GM23338 (cell line): ENCODE data around the gene LRSAM1. TPM values are rescaled to one million over a fixed set of nuclear protein-coding genes. Genes with fewer than 3 reads are reported as not detected.
A peak's percentile ranks its signal among the peaks of the same experiment; 100 is the strongest.

ENCODE experiments used
- ATAC-seq: fragments of 200-7000 bp; cut with Tn5 transposase; 3 replicates; pipeline ENCODE4 v1.9.1; 2020
- DNase-seq: peaks from one replicate; pipeline ENCODE4 v3.0.0-alpha.2; 2015; ENCODE audit warnings: low spot score
- H2AFZ ChIP-seq: fragments of 200-600 bp; sonication (generic); 2 replicates; pipeline ENCODE4 v1.8.0; 2016; ENCODE audit warnings: antibody characterized with exemption, mild to moderate bottlenecking, moderate library complexity
- H3F3A ChIP-seq: fragments of 200-600 bp; sonication (generic); replicated peaks from 2 replicates; pipeline ENCODE4 v1.8.0; 2017; ENCODE audit warnings: antibody characterized with exemption, mixed run types, low read depth
- H3K27ac ChIP-seq: fragments of 200-600 bp; sonication (generic); 2 replicates; pipeline ENCODE4 v1.6.1; 2016; ENCODE audit warnings: low read depth
- H3K27me3 ChIP-seq: fragments of 200-600 bp; sonication (generic); 2 replicates; pipeline ENCODE4 v1.8.0; 2016; ENCODE audit warnings: mild to moderate bottlenecking, mixed run types, moderate library complexity; ENCODE audit not compliant: insufficient read depth
- H3K36me3 ChIP-seq: fragments of 200-600 bp; sonication (generic); 2 replicates; pipeline ENCODE4 v1.8.0; 2016; ENCODE audit warnings: mild to moderate bottlenecking; ENCODE audit not compliant: insufficient read depth
- H3K4me1 ChIP-seq: fragments of 200-600 bp; sonication (generic); 2 replicates; pipeline ENCODE4 v1.8.0; 2016; ENCODE audit warnings: mild to moderate bottlenecking, moderate library complexity; ENCODE audit not compliant: insufficient read depth
- H3K4me2 ChIP-seq: fragments of 200-600 bp; sonication (generic); 2 replicates; pipeline ENCODE4 v1.7.1; 2017; ENCODE audit warnings: mixed run types
- H3K4me3 ChIP-seq: fragments of 200-600 bp; sonication (generic); 2 replicates; pipeline ENCODE4 v1.6.1; 2016; ENCODE audit warnings: mixed run types
- H3K79me2 ChIP-seq: fragments of 200-600 bp; sonication (generic); replicated peaks from 2 replicates; pipeline ENCODE4 v1.8.0; 2017; ENCODE audit warnings: mild to moderate bottlenecking; ENCODE audit not compliant: insufficient read depth
- H3K9me2 ChIP-seq: fragments of 200-600 bp; sonication (generic); 2 replicates; pipeline ENCODE4 v1.8.0; 2017; ENCODE audit not compliant: insufficient read depth
- H4K20me1 ChIP-seq: fragments of 200-600 bp; sonication (generic); replicated peaks from 2 replicates; pipeline ENCODE4 v1.8.0; 2017; ENCODE audit warnings: mild to moderate bottlenecking; ENCODE audit not compliant: insufficient read depth
- H3K27ac Mint-ChIP-seq: 2 replicates; pipeline ENCODE4 v1.8.0; 2020; ENCODE audit warnings: inconsistent platforms, mild to moderate bottlenecking, moderate library complexity, mixed read lengths
- H3K27me3 Mint-ChIP-seq: 3 replicates; pipeline ENCODE4 v1.8.0; 2022; ENCODE audit warnings: low read depth, mild to moderate bottlenecking, moderate library complexity, mixed read lengths, inconsistent platforms; ENCODE audit not compliant: insufficient read depth, poor library complexity
- H3K36me3 Mint-ChIP-seq: 3 replicates; pipeline ENCODE4 v1.8.0; 2021; ENCODE audit warnings: low read depth, mild to moderate bottlenecking, inconsistent platforms, moderate library complexity, mixed read lengths
- H3K4me1 Mint-ChIP-seq: 3 replicates; pipeline ENCODE4 v1.8.0; 2020; ENCODE audit warnings: mild to moderate bottlenecking, inconsistent platforms, mixed read lengths
- H3K4me3 Mint-ChIP-seq: 3 replicates; pipeline ENCODE4 v1.8.0; 2021; ENCODE audit warnings: moderate library complexity, mild to moderate bottlenecking, inconsistent platforms, mixed read lengths
- H3K9me3 Mint-ChIP-seq: 3 replicates; pipeline ENCODE4 v1.8.0; 2020; ENCODE audit warnings: moderate library complexity, mild to moderate bottlenecking, inconsistent platforms, mixed read lengths
- CREB1 ChIP-seq: fragments of 250-450 bp; sonication (Bioruptor Pico); IDR thresholded peaks from 2 replicates; pipeline ENCODE4 v1.5.0; 2020; ENCODE audit warnings: low read depth, mild to moderate bottlenecking, moderate library complexity
- EZH2 ChIP-seq: fragments of 200-600 bp; sonication (generic); IDR thresholded peaks from one replicate; pipeline ENCODE4 v1.8.0; 2017; ENCODE audit warnings: antibody characterized with exemption, mild to moderate bottlenecking, low read depth; ENCODE audit not compliant: unreplicated experiment
- EZH2phosphoT487 ChIP-seq: fragments of 200-600 bp; sonication (generic); IDR thresholded peaks from one replicate; pipeline ENCODE4 v1.8.1; 2018; ENCODE audit warnings: antibody characterized with exemption; ENCODE audit not compliant: unreplicated experiment
- JUNB ChIP-seq: IDR thresholded peaks from one replicate; pipeline ENCODE4 v1.6.1; 2016; ENCODE audit warnings: antibody characterized with exemption; ENCODE audit not compliant: unreplicated experiment
- NANOG ChIP-seq: IDR thresholded peaks from 2 replicates; pipeline ENCODE4 v1.6.1; 2016; ENCODE audit warnings: antibody characterized with exemption, borderline replicate concordance
- POLR2AphosphoS5 ChIP-seq: IDR thresholded peaks from 2 replicates; pipeline ENCODE4 v1.6.1; 2016; ENCODE audit warnings: antibody characterized with exemption, low read depth
- REST ChIP-seq: IDR thresholded peaks from one replicate; pipeline ENCODE4 v1.6.1; 2018; ENCODE audit warnings: antibody characterized with exemption; ENCODE audit not compliant: unreplicated experiment
- STAT1 ChIP-seq: IDR thresholded peaks from one replicate; pipeline ENCODE4 v1.6.1; 2016; ENCODE audit warnings: antibody characterized with exemption; ENCODE audit not compliant: unreplicated experiment
- ZNF114 ChIP-seq: fragments of 250-450 bp; sonication (Bioruptor Pico); IDR thresholded peaks from 2 replicates; pipeline ENCODE4 v1.5.0; 2020; ENCODE audit warnings: mild to moderate bottlenecking, moderate library complexity
- ZNF331 ChIP-seq: fragments of 250-450 bp; sonication (Bioruptor Pico); IDR thresholded peaks from 2 replicates; pipeline ENCODE4 v1.5.0; 2020; ENCODE audit warnings: low read depth, mild to moderate bottlenecking, moderate library complexity
- ZNF462 ChIP-seq: fragments of 250-450 bp; sonication (Bioruptor Pico); IDR thresholded peaks from 2 replicates; pipeline ENCODE4 v1.5.0; 2020; ENCODE audit warnings: mild to moderate bottlenecking, moderate library complexity
- long read RNA-seq: library from polyadenylated mRNA; unstranded; transcript quantifications from one replicate; pipeline ENCODE4 v2.0.0, GENCODE V29; 2020; ENCODE audit not compliant: unreplicated experiment
- polyA plus RNA-seq: library from polyadenylated mRNA; unstranded; fragments of >200 nt; fragmentation: Nextera tagmentation; extraction: Ambion mirVana; gene quantifications from 2 replicates; pipeline ENCODE4 v1.2.1, GENCODE V29; 2016
- total RNA-seq: library from RNA; depleted of rRNA; stranded (reverse); fragments of >200 nt; shearing (Covaris generic); gene quantifications from 2 replicates; pipeline ENCODE4 v1.2.3, GENCODE V29; 2014; rRNA removed
- TF ChIP-seq, protein P1 (sequence below): IDR thresholded peaks from 2 replicates; pipeline ENCODE4 v1.6.1; 2016; ENCODE audit warnings: antibody characterized with exemption
- TF ChIP-seq, protein P2 (sequence below), 2 experiments: fragments of 200-600 bp in 1 of 2; sonication (generic) in 1 of 2; conservative IDR thresholded peaks; 2 replicates each; pipeline versions ENCODE4 v1.5.1 to v1.6.1; 2016 to 2017; ENCODE audit warnings: antibody characterized with exemption in 2 of 2, low read depth in 2 of 2, mild to moderate bottlenecking in 2 of 2, moderate library complexity in 1 of 2

Gene LRSAM1
- total RNA-seq: 16.9 and 21.9 TPM in 2 replicates
- 12.8 and 16.1 TPM in 2 replicates for polyA plus RNA-seq
- long read RNA-seq, partial matches to known transcripts: 3 of 8 reads
- long read RNA-seq, other reads (novel, unspliced or antisense): 1 of 8 reads

DNA sequence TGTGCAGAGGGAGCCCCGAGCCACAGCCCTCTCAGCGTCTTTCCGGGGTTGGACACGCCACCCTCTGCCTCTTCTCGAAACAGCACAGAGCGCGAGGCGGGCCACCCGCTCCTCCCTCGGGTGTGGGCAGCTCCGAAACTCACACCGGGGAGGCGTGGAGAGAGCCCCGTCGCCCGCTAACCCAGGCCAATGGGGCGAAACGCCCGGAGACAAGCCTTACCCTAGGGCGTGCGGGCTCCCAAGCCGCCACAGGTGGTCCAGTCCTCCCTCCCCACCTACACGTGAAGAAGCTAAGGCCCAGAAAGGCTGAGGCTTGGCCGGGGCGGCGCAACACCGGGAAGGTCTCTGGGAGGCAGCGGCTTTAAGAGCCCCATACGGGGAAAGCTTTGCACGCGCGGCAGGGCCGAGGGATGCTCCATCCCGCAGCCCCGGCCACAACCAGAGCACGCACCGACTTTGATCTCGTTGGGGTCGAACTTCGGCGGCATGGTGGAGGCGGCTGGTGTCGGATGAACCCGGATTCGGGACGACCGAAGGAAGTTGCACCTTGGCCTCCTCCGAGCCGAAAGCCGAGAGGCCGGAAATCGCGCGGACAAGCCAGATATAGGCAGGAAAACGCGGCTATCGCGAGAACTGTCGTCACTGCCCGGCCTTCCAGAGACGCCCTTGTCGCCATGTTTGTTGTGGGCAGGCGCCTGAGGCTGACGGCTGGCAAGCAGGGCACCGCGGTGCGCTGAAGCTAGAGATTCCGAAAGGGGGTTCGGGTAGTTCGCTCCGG lies at the start of gene LRSAM1, which contains the start of gene RPL12:
TSS of gene LRSAM1 (plus strand) at position 681 of the 778 bp plus-strand sequence. CDS start 3,018 bp downstream, outside the sequence.
TSS of gene RPL12 (minus strand) at position 577 of the 778 bp plus-strand sequence. CDS start at position 488, 89 bp downstream.
- no peaks in the 10 kb centered on the region for H3K27me3 ChIP-seq
- H3K27me3 Mint-ChIP-seq: peaks cover 45% of the 10 kb centered on the region
- peak; percentile 98 for DNase-seq
- peaks cover 38% of the 10 kb centered on the region for H4K20me1 ChIP-seq
- ATAC-seq: peak; percentile 65
- peak within 1 kb of the TSS; percentile 95 for H2AFZ ChIP-seq
- no peaks in the 10 kb centered on the region for H3K9me2 ChIP-seq
- TF ChIP-seq REST (no peak), EZH2phosphoT487 (no peak), ZNF114 (CRISPR knock-in tag) (no peak), CREB1 (peak; percentile 97), ZNF462 (no peak), EZH2 (no peak), POLR2AphosphoS5 (peak; percentile 100), ZNF331 (CRISPR knock-in tag) (no peak), JUNB (no peak), STAT1 (no peak), NANOG (peak; percentile 15; the same call in 1 of the 2 replicates)
- TF ChIP-seq, protein P1, sequence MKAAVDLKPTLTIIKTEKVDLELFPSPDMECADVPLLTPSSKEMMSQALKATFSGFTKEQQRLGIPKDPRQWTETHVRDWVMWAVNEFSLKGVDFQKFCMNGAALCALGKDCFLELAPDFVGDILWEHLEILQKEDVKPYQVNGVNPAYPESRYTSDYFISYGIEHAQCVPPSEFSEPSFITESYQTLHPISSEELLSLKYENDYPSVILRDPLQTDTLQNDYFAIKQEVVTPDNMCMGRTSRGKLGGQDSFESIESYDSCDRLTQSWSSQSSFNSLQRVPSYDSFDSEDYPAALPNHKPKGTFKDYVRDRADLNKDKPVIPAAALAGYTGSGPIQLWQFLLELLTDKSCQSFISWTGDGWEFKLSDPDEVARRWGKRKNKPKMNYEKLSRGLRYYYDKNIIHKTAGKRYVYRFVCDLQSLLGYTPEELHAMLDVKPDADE: peak; percentile 96
- TF ChIP-seq, protein P2, sequence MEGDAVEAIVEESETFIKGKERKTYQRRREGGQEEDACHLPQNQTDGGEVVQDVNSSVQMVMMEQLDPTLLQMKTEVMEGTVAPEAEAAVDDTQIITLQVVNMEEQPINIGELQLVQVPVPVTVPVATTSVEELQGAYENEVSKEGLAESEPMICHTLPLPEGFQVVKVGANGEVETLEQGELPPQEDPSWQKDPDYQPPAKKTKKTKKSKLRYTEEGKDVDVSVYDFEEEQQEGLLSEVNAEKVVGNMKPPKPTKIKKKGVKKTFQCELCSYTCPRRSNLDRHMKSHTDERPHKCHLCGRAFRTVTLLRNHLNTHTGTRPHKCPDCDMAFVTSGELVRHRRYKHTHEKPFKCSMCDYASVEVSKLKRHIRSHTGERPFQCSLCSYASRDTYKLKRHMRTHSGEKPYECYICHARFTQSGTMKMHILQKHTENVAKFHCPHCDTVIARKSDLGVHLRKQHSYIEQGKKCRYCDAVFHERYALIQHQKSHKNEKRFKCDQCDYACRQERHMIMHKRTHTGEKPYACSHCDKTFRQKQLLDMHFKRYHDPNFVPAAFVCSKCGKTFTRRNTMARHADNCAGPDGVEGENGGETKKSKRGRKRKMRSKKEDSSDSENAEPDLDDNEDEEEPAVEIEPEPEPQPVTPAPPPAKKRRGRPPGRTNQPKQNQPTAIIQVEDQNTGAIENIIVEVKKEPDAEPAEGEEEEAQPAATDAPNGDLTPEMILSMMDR (conservative IDR thresholded peaks at IDR 0.05; ENCODE audit: low read depth in 2 of 2): no peak
- H3K36me3 Mint-ChIP-seq: peaks cover 63% of the 10 kb centered on the region
- H3K9me3 Mint-ChIP-seq: peaks cover 12% of the 10 kb centered on the region
- H3K4me3 ChIP-seq: peak within 1 kb of the TSS; percentile 100
- peak within 1 kb of the TSS; percentile 99 for H3K4me3 Mint-ChIP-seq
- H3F3A ChIP-seq: peaks cover 55% of the 10 kb centered on the region
- peak within 1 kb of the TSS; percentile 98 for H3K27ac ChIP-seq
- H3K79me2 ChIP-seq: peaks cover 48% of the 10 kb centered on the region
- peak within 1 kb of the TSS; percentile 100 for H3K4me2 ChIP-seq
- H3K4me1 ChIP-seq: peaks cover 17% of the 10 kb centered on the region
- H3K27ac Mint-ChIP-seq: peak within 1 kb of the TSS; percentile 99
- peaks cover 21% of the 10 kb centered on the region for H3K4me1 Mint-ChIP-seq
- peaks cover 47% of the 10 kb centered on the region for H3K36me3 ChIP-seq
